Measurements from ENCODE around the gene ZNF576.
"Not testable (repeated sequence)": the region's sequence is repeated elsewhere in the genome, so short reads cannot be mapped to it uniquely, and the experiment has no call there.

ZNF576 gene

GRCh38 chr19:43575156-43575950 lies 21.0 kb upstream of the ZNF576 start, which contains the start of the genes PINLYP and XRCC1:
Gene PINLYP (plus strand): TSS chr19:43575801. CDS start chr19:43577192, 1,391 bp downstream.
Gene XRCC1 (minus strand): TSS chr19:43575527. CDS start chr19:43575458, 69 bp downstream.
- peak; percentile 89 for DNase-seq

GRCh38 chr19:43575955-43576878 lies 20.2 kb upstream of the ZNF576 start:
- no peak for DNase-seq

GRCh38 chr19:43578787-43579186 lies 17.6 kb upstream of the ZNF576 start:
- no peak for DNase-seq

- DNase-seq: no peak
These were observed 14.9 kb upstream of the ZNF576 start for GRCh38 chr19:43581467-43581866.

- DNase-seq: no peak
These were observed 13.9 kb upstream of the ZNF576 start for GRCh38 chr19:43582495-43582894.

GRCh38 chr19:43584484-43584883 lies 11.9 kb upstream of the ZNF576 start:
- DNase-seq: no peak

- DNase-seq: no peak
These were observed 10.0 kb upstream of the ZNF576 start for GRCh38 chr19:43586346-43586745.

- not testable (repeated sequence) for DNase-seq
These were observed 9.4 kb upstream of the ZNF576 start for GRCh38 chr19:43587029-43587428.

GRCh38 chr19:43589277-43589676 lies 7.1 kb upstream of the ZNF576 start:
- no peak for DNase-seq

- no peak for DNase-seq
These were observed 6.7 kb upstream of the ZNF576 start for GRCh38 chr19:43589678-43590077.

GRCh38 chr19:43591904-43592772 lies 4.3 kb upstream of the ZNF576 start:
- DNase-seq: no peak

- no peak for DNase-seq
These were observed 3.5 kb upstream of the ZNF576 start for GRCh38 chr19:43592800-43593350.

- DNase-seq: no peak
These were observed 2.2 kb upstream of the ZNF576 start for GRCh38 chr19:43594081-43594697.

- DNase-seq: peak; percentile 58
These were observed 1.4 kb upstream of the ZNF576 start for GRCh38 chr19:43594710-43595604.

- DNase-seq: peak; percentile 13
These were observed 793 bp upstream of the ZNF576 start for GRCh38 chr19:43595605-43595998.

- no peak for DNase-seq
These were observed 557 bp downstream of the ZNF576 start for GRCh38 chr19:43596842-43597461.

- DNase-seq: no peak
These were observed 1.5 kb downstream of the ZNF576 start for GRCh38 chr19:43597876-43598275.

- DNase-seq: no peak
These were observed 2.2 kb downstream of the ZNF576 start for GRCh38 chr19:43598445-43599240.

GRCh38 chr19:43599635-43600295 lies 3.4 kb downstream of the ZNF576 start:
- DNase-seq: no peak
